Endodermal cell (in vitro differentiated cells): ENCODE data around the gene DSCAML1. TPM values are rescaled to one million over a fixed set of nuclear protein-coding genes. Genes with fewer than 3 reads are reported as not detected.

ENCODE experiments used
- DNase-seq: peaks from one replicate; pipeline ENCODE4 v3.0.0-alpha.2; 2017
- H3K27ac ChIP-seq: 2 replicates; pipeline ENCODE4 v1.5.1; 2013; ENCODE audit warnings: mild to moderate bottlenecking, low read depth, low read length, moderate library complexity
- H3K27me3 ChIP-seq: 2 replicates; pipeline ENCODE4 v1.6.1; 2013; ENCODE audit warnings: mild to moderate bottlenecking, low read length, moderate library complexity; ENCODE audit not compliant: insufficient read depth, control insufficient read depth, poor library complexity, severe bottlenecking
- H3K36me3 ChIP-seq: 2 replicates; pipeline ENCODE4 v1.7.0; 2013; ENCODE audit warnings: mild to moderate bottlenecking, low read length, moderate library complexity; ENCODE audit not compliant: control insufficient read depth, insufficient read depth
- H3K4me1 ChIP-seq: one replicate; pipeline ENCODE4 v1.7.0; 2013; ENCODE audit warnings: low read length; ENCODE audit not compliant: control insufficient read depth, insufficient read depth
- H3K4me3 ChIP-seq: 2 replicates; pipeline ENCODE4 v1.5.1; 2013; ENCODE audit warnings: mild to moderate bottlenecking, low read length, moderate library complexity
- H3K9ac ChIP-seq: 2 replicates; pipeline ENCODE4 v1.6.1; 2013; ENCODE audit warnings: mild to moderate bottlenecking, low read length, moderate library complexity; ENCODE audit not compliant: poor library complexity, severe bottlenecking; ENCODE audit errors: extremely low read depth
- H3K9me3 ChIP-seq: 2 replicates; pipeline ENCODE4 v1.6.1; 2013; ENCODE audit warnings: mild to moderate bottlenecking, low read length, moderate library complexity; ENCODE audit not compliant: control insufficient read depth
- H3K27ac Mint-ChIP-seq: 2 replicates; pipeline ENCODE4 v1.8.0; 2020; ENCODE audit warnings: mixed read lengths
- H3K27me3 Mint-ChIP-seq: 2 replicates; pipeline ENCODE4 v1.8.0; 2021; ENCODE audit warnings: mild to moderate bottlenecking, mixed read lengths; ENCODE audit not compliant: insufficient read depth
- H3K36me3 Mint-ChIP-seq: 2 replicates; pipeline ENCODE4 v1.8.0; 2020; ENCODE audit warnings: low read depth, mixed read lengths
- H3K4me1 Mint-ChIP-seq: 2 replicates; pipeline ENCODE4 v1.8.0; 2020; ENCODE audit warnings: mixed read lengths
- H3K4me3 Mint-ChIP-seq: 2 replicates; pipeline ENCODE4 v1.8.0; 2020; ENCODE audit warnings: mild to moderate bottlenecking, moderate library complexity, mixed read lengths
- H3K9me3 Mint-ChIP-seq: 2 replicates; pipeline ENCODE4 v1.8.0; 2020; ENCODE audit warnings: mild to moderate bottlenecking, mixed read lengths
- CTCF ChIP-seq: fragments of 200-600 bp; sonication (generic); conservative IDR thresholded peaks from 2 replicates; pipeline ENCODE4 v1.5.0; 2021; ENCODE audit warnings: antibody characterized with exemption, mild to moderate bottlenecking
- WGBS, 2 experiments: methylation state at CpG; one replicate each; pipeline versions ENCODE4 v1.1.5 to v1.1.7; 2013; ENCODE audit warnings: missing lambda C conversion rate in 2 of 2, mixed read lengths in 1 of 2; ENCODE audit not compliant: insufficient coverage in 1 of 2, insufficient read length in 1 of 2; 5-methylcytosine and 5-hydroxymethylcytosine counted together
- total RNA-seq, 2 donors: library from RNA; stranded (reverse); fragmentation: NEBNext Ultra II Directional in 1 of 2; extraction: Animal tissue kit (Norgen Biotek cat#: 25700) in 1 of 2; gene quantifications; 2 replicates in 1 of 2; 3 replicates in 1 of 2; pipeline ENCODE4 v1.2.1, GENCODE V29; 2021

DSCAML1 gene
- total RNA-seq, 2 donors from 2014 or later, result 5.6 to 10.9 TPM

- no peaks in the 10 kb centered on the region for H3K9me3 ChIP-seq
- no peak for TF ChIP-seq CTCF
- Mint-ChIP-seq H3K27ac (no peak overlapping the region), H3K27me3 (peaks cover 23% of the 10 kb centered on the region), H3K9me3 (no peaks in the 10 kb centered on the region), H3K4me1 (peaks cover 2% of the 10 kb centered on the region), H3K4me3 (no peak overlapping the region), H3K36me3 (no peaks in the 10 kb centered on the region)
- H3K27me3 ChIP-seq, result peaks cover 12% of the 10 kb centered on the region
- no peak overlapping the region for H3K27ac ChIP-seq
- no peaks in the 10 kb centered on the region for H3K4me1 ChIP-seq
- no peak overlapping the region for H3K9ac ChIP-seq
- no peak overlapping the region for H3K4me3 ChIP-seq
- H3K36me3 ChIP-seq, result no peaks in the 10 kb centered on the region
- WGBS, 2 experiments, result 90 to 92% methylated on average over 13 to 14 of the region's 14 CpGs
- no peak for DNase-seq
These were observed 359.3 kb downstream of the DSCAML1 start for GRCh38 chr11:117437791-117438130.

GRCh38 chr11:117437041-117437790, 359.8 kb downstream of the DSCAML1 start:
- WGBS, 2 experiments, result 92 to 94% methylated on average over 12 to 23 of the region's 23 CpGs
- TF ChIP-seq CTCF, result peak; percentile 21
- Mint-ChIP-seq H3K4me1 (peaks cover 2% of the 10 kb centered on the region), H3K4me3 (no peak overlapping the region), H3K27me3 (peaks cover 23% of the 10 kb centered on the region), H3K9me3 (no peaks in the 10 kb centered on the region), H3K36me3 (no peaks in the 10 kb centered on the region), H3K27ac (no peak overlapping the region)
- DNase-seq, result no peak
- Histone ChIP-seq H3K9me3 (no peaks in the 10 kb centered on the region), H3K9ac (no peak overlapping the region), H3K4me3 (no peak overlapping the region), H3K27ac (no peak overlapping the region), H3K36me3 (no peaks in the 10 kb centered on the region), H3K27me3 (peaks cover 9% of the 10 kb centered on the region), H3K4me1 (no peaks in the 10 kb centered on the region)

GRCh38 chr11:117435326-117435725, 361.7 kb downstream of the DSCAML1 start:
- no peak for DNase-seq
- 94 to 95% methylated on average over 4 to 6 of the region's 6 CpGs for WGBS, 2 experiments
- no peak for TF ChIP-seq CTCF

More at GRCh38 chr11:117435326-117435725, 361.7 kb downstream of the DSCAML1 start:
- H3K4me1 Mint-ChIP-seq, result peaks cover 6% of the 10 kb centered on the region
- H3K36me3 Mint-ChIP-seq, result no peaks in the 10 kb centered on the region
- peaks cover 1% of the 10 kb centered on the region for H3K4me1 ChIP-seq
- peaks cover 23% of the 10 kb centered on the region for H3K27me3 Mint-ChIP-seq
- H3K27ac ChIP-seq, result no peak overlapping the region
- no peak overlapping the region for H3K27ac Mint-ChIP-seq
- H3K4me3 Mint-ChIP-seq, result no peak overlapping the region
- no peaks in the 10 kb centered on the region for H3K9me3 ChIP-seq
- no peak overlapping the region for H3K9ac ChIP-seq
- H3K9me3 Mint-ChIP-seq, result no peaks in the 10 kb centered on the region
- H3K27me3 ChIP-seq, result peaks cover 9% of the 10 kb centered on the region
- no peaks in the 10 kb centered on the region for H3K36me3 ChIP-seq
- H3K4me3 ChIP-seq, result no peak overlapping the region
